HG03520 (cell line): ENCODE data around the gene DKK3.

Source experiments
- ATAC-seq: cut with Tn5 transposase; IDR thresholded peaks from one replicate; pipeline ENCODE4 v1.9.1; 2021; ENCODE audit warnings: mild to moderate bottlenecking, moderate library complexity; ENCODE audit not compliant: unreplicated experiment

The DKK3 gene

DNA sequence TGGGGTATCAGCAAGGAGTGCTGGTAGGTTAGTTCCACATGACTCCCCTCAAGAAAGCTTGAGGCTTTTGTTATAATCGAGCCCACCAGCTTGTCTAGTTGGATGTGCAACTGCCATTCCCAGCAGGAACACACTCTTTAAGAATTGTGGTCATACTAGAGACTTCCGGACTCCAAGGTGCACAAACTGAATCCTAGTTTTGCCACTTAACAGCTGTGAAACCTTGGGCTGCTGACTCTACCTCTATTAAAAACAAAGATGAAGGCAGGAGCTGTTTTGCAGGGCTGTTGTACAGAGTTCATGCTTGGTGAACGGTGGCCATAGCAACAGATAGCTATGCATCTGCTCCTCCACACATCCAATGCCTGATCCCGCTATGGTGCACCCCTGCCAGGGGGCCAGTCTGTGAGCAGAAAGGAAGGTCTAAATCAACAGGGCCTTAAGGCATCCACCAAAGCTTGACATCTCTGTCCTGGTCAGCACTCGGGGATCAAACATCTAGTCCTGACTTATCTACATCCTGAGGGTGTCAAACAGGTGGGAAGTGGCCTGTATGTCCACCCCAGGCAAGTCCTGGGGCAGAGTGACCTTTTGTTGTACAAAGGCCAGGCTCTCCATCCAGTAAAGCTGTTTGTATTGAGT is 36.4 kb downstream of the DKK3 start:
- no peak for ATAC-seq

DNA sequence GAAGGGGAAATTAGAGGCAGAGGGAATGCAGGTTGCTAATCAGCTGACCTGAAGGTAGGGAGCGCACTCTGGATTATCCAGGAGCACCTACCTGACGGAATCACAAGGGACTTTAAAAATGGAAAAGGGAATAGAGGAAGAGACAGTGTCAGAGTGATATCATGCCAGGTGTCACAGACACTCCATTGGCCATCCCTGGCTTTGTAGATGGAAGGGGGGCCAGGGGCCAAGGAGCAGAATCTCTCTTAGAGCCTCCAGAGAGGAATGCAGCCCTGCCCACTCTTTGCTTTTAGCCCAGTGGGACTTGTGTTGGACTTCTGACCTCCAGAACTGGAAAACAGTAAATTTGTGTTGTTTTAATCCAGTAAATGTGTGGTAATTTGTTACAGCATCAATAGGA is 37.9 kb downstream of the DKK3 start:
- ATAC-seq = no peak

DNA sequence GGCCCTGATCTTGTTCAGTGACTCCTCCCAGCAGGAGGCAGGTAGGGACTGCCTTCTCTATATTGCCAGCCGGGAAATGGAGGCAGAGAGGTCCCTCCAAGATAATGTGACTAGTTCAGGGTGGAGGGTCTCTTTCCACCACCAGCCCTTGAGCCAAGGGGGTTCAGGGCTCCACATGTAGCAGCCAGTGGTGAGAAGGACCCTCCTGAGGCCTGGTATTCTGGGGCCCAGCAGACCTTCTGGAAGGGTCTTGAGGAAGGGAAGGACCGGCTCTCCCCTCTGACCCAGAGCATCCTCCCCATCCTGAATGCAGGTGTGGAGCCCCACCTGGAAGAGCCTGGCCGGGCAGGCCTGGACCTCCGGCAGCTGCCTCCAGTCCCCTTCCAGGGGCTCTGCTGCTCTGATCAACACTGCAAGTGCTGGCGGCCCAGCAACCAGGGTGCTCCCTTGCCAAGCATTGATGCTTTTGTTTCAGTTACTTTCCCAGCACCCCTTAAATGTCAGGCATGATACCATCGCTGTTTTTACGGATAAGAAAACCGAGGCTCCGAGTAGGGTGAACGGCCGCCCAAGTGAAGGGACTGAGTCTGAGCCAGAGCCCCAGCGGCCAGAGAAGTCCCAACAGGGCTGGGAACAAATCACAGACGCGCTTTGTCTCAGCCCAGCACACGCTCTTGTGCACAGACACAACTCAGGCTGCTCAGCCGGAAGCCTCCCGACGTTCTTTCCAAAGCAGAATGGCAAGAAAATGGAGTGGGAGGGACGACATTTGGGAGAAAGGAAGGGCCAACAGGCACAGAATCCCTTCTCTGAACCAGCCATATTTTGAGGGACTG is 38.8 kb downstream of the DKK3 start:
- ATAC-seq = no peak

DNA sequence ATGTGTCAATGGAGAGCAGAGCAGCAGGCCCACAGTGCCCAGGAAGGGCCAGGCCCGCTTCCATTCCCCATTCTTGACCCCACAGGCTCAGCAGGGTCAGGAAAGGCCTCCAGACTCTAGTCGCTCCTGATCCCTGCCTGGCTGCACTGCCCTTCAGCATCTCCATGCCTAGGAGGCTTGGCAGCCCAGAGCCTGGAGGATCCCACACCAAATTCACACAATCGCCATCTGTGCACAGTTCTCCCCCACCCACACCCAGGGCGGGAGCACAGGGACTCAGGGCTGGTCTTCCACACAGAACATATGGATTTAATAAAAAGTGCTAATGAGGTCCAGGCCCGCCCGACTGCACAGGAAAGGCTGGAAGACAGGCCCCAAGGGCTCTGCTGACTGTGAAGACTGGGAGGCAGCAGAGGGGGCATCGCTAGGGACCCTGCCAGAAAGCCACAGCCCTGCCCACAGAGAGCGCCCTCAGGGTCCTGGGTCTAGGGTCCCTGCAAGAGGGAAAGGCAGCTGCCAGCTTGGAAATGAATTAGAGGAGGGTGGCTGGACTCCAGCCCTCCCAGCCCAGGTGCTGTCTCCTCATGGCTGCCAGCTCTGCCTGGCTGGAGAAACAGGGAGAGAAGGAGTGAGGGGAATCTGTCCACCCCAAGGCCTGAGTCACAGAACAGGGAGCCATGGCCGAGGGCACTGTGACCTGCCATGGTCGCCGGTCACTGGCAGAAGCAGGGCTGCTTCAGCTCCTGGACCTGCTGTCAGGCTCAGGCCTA is 39.7 kb downstream of the DKK3 start:
- no peak for ATAC-seq

DNA sequence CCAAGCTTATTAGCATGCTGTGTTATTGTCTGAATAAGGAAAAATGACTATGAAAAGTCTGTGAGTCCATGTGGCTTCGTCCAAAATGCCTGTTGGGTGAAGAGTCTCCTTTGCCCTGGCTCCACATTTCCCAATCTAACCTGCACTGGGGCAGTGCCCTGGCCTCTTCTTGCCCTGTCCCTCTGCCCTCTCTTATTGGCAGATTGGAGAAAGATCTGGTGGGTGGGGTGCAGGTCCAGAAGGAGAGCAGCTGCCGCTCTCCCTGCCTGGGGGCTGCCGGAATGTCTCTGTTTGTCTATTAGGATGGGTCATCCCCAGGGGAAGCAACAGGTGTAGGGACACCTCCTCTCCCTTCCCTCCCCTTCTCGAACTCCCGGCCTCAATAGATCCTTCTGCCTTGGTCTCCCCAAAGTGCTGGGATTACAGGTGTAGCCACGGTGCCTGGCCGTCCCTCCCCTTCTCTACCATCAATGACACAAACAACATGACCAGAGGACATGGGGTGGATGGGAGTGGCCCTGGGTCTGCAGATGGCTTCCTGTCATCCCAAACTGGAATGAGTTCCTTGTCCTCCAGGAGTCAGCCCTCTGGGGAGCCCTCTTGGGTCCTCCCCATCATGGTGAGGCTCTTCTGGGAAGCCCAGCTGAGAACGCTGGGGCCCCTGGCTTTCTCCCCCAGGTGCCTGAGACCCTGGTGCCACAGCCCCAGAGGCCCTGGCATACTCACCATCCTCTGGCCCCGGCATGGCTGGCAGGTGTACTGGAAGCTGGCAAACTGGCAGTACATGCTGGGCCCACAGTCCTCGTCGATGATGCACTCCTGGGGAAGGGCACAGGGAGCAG is 40.5 kb downstream of the DKK3 start:
- ATAC-seq = no peak

DNA sequence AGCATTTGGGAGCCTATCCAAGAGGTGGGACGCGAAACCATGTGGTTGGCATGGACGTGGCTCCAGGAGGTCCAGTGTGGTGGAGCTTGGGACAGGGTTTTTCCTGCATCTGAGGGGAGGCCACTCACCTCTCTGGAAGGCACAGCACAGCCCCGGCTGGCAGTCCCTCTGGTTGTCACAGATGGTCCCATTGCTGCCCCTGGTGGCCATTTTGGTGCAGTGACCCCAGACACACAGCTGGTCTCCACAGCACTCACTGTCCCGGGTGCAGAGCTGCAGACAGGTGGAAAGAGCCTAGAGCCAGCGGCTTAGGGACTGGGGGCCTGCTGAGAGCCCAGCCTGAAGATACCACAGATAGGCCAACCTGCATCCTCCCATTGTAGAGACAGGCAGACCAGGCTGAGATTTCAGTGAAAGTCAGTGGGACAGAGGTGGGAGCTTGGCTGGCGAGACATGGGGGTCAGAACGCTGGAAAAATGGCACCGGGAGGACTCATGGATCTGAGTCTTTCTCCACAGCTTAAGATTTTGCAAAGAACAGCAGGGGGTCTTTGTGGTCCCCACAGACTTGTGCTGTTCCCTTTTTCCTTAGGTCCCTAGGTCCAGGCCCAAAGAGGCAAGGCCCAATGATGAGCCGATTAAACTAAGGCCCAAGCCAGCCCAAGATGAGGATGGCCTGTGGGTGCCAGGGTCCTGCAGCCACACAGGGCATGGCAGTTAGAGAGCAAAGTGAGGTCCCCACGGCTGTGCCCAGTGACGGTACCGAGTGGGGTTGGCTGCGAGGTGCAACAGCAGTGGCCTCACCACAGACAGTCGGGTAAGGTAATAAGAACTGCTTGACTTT is 41.4 kb downstream of the DKK3 start:
- ATAC-seq = peak; percentile 98

DNA sequence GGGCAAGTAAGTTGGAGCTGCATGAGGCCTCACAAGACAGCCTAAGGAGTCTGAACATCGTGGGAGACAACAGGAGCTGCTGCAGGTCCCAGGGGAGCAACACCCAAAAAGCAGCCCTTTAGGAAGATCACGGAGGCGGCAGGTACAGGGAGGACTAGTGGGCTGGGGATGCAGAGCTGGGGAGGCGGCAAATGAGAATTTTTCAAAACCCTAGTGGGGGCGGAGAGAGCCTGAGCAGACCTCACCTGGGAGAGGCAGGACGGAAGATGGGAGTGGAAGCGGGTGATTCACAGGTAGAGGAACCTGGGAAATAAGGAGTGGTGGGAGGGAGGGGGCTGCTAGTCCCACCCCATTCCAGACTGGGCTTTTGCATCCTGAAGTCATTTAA is 42.1 kb downstream of the DKK3 start:
- ATAC-seq = no peak

DNA sequence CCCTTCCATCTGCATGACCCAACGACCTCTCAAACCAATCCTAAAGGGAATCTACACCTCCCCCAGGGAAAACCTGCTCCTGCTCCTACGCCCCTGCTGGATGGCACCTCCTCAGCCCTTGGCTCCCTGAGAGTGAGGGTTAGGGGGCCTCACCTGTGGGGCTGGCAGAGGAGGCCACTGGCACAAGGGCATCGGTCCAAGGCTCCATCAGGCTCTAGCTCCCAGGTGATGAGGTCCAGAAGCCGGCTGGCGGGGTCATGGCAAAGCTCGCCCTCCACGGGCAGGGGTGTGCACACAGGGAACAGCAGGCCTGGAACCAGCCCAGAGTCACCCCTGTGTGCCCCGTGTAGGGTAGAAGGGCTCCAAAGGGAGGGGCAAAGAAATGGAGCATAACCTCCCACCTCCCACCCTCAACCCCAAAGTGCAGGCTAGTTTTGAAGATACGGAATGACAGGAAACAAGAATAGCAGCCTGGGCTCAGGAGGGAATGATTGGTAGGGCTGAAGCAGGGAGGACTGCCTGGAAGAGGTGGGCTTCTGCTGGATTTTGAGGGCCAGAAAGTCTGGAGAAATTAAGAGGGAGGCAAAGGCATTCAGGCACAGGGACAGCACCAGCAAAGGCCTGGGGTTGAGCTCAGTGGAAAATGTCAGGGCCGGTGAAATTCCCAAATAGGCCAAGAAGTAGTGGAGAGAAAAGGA is 42.6 kb downstream of the DKK3 start:
- no peak for ATAC-seq

DNA sequence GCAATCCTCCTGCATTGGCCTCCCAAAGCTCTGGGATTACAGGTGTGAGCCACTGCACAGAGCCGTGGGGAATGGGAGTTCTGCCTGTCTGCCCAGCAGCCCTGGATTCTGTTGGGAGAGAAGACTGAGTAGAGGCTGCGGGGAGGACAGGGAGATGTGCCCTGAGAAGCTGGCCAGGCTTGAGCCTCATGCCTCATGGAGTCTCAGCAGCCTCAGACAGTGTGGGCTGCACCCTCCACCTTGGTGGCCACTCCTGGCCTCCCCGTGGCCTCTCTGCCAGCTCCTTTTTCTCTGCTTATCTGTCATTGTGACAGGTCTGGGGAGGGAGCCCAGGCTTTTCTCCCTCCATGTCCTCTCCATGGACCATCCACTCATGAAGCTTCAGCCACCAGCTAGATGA is 43.2 kb downstream of the DKK3 start:
- ATAC-seq = no peak

DNA sequence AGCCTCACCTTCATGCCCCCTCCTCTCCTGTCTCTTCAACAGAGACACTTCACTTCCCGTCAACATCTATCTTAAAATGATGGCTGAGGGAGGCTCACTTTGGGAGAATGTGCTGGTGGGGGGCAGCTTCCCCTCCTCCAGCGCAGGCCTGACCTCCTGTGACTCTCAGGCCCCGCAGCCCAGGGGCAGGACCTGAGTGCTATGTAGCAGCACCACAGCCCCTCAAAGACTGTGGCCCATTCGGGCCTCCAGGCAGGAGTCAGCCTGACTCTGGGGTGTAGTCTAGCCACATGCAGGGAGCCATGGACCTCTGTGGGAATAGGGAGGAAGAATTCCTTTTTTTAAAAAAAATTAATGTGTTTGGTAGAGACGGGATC is 43.7 kb downstream of the DKK3 start:
- no peak for ATAC-seq

DNA sequence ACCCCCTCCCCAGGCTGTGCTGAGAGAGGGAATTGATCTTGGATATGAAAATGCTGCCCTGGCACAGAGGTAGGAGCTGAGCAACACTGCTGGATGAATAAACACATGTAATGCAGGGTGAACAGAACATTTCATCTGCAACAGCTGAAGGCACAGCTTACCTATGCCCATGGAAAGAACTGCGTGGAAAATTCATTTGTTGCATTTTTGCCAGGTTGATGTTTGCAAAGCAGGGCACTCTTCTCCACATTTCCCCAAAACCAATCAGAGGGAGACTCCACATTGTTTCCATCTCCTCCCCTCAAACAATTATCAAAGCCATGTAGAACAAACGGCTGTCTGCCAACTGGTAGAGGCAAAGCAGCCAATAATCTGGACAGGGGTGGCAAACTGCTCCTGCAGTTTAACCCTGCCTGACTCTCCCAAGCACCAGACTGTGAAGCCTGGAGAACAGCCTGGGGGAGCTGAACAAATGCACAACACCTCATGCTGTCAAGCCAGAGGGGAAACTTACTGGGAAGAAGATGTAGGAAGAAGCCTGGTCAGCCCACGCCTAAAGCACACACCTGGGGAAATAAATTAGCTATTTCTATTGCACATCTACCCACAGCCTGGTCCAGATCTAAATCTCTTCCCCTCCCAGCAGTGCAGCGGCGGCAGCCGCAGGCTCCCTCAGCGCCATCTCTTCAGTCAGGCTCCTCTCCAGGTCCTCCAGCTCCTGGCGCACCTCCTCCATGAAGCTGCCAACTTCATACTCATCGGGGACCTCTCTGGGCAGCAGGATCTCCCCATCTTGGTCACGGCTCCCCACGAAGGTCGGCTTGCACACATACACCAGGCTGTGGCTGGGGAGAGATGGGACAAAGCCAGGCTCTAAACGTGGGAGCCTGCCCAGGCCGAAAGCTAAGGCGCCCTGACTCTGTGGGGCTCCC is 44.3 kb downstream of the DKK3 start:
- ATAC-seq = no peak

DNA sequence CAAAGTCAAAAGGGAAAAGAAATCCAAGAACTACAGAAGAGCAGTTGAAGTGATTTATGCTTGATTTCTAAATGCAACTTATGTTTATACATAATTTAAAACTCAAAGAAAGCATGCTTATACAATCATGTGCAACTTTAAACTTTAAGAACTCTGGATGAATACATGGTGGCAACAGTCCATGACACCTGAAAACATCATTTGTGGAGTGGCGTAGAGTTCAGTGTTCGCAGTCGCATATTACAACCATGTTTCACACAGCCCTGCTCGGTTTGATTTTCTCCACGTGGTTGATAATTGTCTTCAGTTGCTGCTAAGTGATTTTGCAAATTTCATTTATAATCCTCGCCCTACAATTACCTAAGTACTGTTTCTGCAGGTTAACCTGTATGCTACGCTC is 45.4 kb downstream of the DKK3 start:
- ATAC-seq = no peak

DNA sequence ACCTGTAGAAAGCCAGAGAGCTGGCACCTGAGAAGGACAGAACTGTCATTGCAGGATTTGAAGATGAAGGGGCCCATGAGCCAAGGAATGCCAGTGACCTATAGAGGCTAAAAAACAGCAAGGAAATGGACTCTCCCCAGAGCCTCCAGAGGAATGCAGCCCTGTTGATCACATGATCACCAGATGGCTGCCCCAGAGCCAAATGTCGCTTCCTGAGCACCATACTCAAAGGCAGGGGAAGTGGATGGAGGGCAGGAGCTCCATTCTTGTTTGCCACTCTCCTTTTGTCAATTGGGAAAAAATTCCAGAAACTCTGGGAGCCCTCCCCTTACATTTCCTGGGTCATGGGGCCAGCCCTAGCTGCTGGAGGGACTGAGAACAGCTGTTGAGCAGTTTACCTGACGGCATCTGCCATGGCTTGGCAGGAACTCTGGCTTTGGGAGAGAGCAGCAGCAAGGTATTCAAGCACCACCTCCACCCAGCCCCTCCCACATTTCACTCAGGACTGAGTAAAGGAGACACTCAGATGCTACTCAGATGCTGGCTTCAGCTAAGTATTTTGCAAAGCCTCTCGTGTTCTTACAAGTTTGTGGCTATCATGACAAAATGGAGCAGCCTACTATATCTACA is 46.9 kb downstream of the DKK3 start:
- no peak for ATAC-seq

DNA sequence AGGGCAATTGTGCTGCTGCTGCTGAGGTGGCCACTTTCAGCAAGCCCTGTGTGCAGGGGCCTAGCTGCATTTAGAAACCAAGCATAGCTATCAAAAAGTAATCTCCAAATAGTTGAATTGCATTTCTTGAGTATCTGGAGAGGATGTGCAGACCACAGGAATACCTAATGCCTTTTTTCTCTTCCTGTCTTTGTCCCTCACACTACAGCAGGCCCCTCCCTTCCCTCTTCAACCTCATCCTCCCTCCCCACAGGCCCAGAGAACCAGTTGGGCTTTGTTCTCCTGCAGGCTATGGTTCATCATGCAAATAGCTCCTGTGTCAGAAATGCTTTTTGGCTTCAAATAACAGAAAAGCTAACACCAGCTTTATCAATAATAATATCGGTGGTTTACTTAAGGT is 47.7 kb downstream of the DKK3 start:
- ATAC-seq = no peak

DNA sequence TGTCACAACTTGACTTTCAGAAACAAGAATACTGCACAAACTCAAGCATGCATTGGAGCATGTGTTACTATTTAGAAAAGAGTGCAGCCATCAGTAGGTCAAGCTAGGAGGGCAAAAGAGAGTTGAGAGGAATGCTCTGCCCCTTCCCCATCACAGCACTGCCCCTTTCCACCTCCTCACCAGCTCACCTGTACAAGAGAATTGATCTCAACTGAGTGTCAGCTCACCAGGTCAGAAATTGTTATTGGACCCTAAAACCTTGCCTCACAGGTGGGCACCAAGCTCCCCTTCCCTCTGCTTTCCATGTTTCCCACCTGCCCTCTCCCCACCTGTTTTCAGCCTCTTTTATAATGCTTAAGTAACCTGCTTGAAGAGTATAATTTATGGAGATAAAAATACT is 48.8 kb downstream of the DKK3 start:
- ATAC-seq = no peak

DNA sequence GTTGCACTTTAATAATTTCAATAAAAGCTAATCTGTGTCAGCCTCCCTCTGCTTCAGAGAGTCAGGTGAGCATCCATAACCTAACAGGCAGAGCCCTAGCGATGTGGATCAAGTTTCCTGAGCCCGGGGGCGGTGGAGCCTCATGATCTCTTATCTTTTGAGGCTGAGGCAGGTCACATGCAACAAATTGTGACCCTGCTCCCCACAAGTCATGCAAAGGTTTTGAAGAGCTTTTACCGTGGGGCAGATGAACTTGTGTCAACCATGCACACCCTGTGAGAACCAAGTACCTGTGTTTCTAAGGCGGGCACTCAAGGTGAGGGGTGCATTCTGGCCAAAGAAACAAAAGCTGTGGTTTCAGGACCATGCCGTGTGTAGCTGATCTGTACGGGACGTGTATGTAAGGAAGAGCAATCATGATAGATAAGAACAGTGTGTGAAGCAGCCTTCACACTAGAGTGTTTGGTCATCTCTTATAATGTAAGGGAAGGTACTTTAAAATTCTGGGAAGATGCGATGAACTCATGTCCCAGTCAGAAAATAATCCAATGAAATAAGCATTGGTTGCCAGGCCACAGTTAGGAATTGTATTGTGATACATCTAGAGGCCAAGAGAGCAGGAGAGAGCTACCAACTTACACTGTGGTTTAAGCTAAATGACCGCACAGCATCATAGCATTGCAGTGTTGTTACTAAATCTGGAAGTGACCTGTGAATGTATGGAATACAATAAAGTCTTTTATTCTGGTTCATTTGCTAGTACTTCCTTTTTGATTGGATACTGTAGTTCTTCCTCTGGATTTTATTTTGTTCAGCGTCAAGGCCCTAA is 49.8 kb downstream of the DKK3 start:
- no peak for ATAC-seq

DNA sequence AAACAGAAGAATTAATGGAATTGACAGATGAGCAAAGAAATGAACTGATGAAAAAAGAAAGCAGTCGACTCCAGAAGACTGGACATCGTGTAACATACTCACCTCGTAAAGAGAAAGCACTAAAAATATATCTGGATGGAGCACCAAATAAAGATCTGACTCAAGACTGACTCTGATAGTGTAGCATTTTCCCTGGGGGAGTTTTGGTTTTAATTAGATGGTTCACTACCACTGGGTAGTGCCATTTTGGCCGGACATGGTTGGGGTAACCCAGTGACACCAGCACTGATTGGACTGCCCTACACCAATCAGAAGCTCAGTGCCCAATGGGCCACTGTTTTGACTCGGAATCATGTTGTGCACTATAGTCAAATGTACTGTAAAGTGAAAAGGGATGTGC is 52.4 kb downstream of the DKK3 start:
- ATAC-seq = no peak
